Measurements from ENCODE around the gene AASDH. TPM values are rescaled to one million over a fixed set of nuclear protein-coding genes. Genes with fewer than 3 reads are reported as not detected.

The AASDH gene
- polyA plus RNA-seq, 1 of the 3 experiments (the other 2 are of a cell fraction): 4.4 TPM

- no peak overlapping the region for H3K4me2 ChIP-seq
- no peak overlapping the region for H3K4me3 ChIP-seq (ENCODE audit: low read depth in 2 of 2, low read length in 1 of 2)
- no peaks in the 10 kb centered on the region for H3K79me2 ChIP-seq (ENCODE audit: insufficient read depth)
- ChIA-PET CTCF (no interaction called here), POLR2A (no interaction called here)
- no peaks in the 10 kb centered on the region for H3K9me3 ChIP-seq
- H3K9ac ChIP-seq: no peak overlapping the region
- no peaks in the 10 kb centered on the region for H3K9me2 ChIP-seq
- TF ChIP-seq SMC3 (IDR thresholded peaks at IDR 0.05; ENCODE audit: low read depth, low read length) (no peak), MEF2A (IDR thresholded peaks at IDR 0.05; ENCODE audit: borderline replicate concordance, low read depth) (no peak), YY1 (IDR thresholded peaks at IDR 0.05; ENCODE audit: low read depth) (no peak)
- WGBS (ENCODE audit: low lambda C conversion rate): 91% methylated on average over 6 of the region's 6 CpGs
- no peaks in the 10 kb centered on the region for H3K27me3 ChIP-seq (ENCODE audit: insufficient read depth)
- no peak overlapping the region for H3K27ac ChIP-seq (ENCODE audit: low read depth in 2 of 2, low read length in 1 of 2)
- peaks cover 62 to 69% of the 10 kb centered on the region in 2 experiments for H3K36me3 ChIP-seq (replicated peaks in 1 of 2; ENCODE audit: control insufficient read depth in 1 of 2, insufficient read depth in 2 of 2, low read length in 1 of 2)
- no peak for DNase-seq
- H2AFZ ChIP-seq (ENCODE audit: low read depth): no peak overlapping the region
- no peaks in the 10 kb centered on the region for H4K20me1 ChIP-seq (ENCODE audit: insufficient read depth)
- no peaks in the 10 kb centered on the region for H3K4me1 ChIP-seq (ENCODE audit: control insufficient read depth in 1 of 2, insufficient read depth in 2 of 2, low read depth in 1 of 2, low read length in 1 of 2)
- peaks cover 5% of the 10 kb centered on the region for H3F3A ChIP-seq (replicated peaks; ENCODE audit: insufficient read depth)
Measured at GRCh38 chr4:56400560-56400959, 13.3 kb upstream of the AASDH start.

DNA sequence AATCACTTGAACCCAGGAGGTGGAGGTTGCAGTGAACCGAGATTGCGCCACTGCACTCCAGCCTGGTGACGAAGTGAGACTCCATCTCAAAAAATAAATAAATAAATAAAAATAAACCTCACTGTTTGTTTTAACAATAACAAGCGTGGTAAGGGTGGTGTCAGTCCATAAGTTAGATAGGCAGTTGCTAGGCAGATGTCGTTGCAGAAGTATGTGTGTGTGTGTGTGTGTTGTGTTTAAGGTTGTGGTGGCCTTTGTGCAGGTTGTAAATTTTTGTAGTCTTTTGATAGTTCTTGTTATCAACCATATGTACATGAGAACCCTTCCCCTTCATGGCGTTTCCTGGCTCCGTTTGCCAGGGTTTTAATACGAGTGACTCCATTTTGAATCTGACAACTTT, 4.0 kb upstream of the AASDH start:
- Histone ChIP-seq H3K27me3 (ENCODE audit: insufficient read depth) (no peaks in the 10 kb centered on the region), H3K9me3 (no peaks in the 10 kb centered on the region), H3K4me1 (ENCODE audit: control insufficient read depth in 1 of 2, insufficient read depth in 2 of 2, low read depth in 1 of 2, low read length in 1 of 2) (peaks cover 0 to 12% of the 10 kb centered on the region in 2 experiments; a peak in 3 of 4 replicates), H3K79me2 (ENCODE audit: insufficient read depth) (peaks cover 41% of the 10 kb centered on the region), H3K36me3 (replicated peaks in 1 of 2; ENCODE audit: control insufficient read depth in 1 of 2, insufficient read depth in 2 of 2, low read length in 1 of 2) (peaks cover 15 to 42% of the 10 kb centered on the region in 2 experiments), H2AFZ (ENCODE audit: low read depth) (no peak overlapping the region), H3K27ac (ENCODE audit: low read depth in 2 of 2, low read length in 1 of 2) (no peak overlapping the region), H3K4me2 (no peak overlapping the region), H3F3A (replicated peaks; ENCODE audit: insufficient read depth) (peaks cover 14% of the 10 kb centered on the region), H3K9me2 (no peaks in the 10 kb centered on the region), H3K4me3 (ENCODE audit: low read depth in 2 of 2, low read length in 1 of 2) (no peak overlapping the region), H4K20me1 (ENCODE audit: insufficient read depth) (no peaks in the 10 kb centered on the region), H3K9ac (no peak overlapping the region)
- 97% methylated on average over 8 of the region's 8 CpGs for WGBS (ENCODE audit: low lambda C conversion rate)
- ChIA-PET POLR2A (no interaction called here), CTCF (no interaction called here)
- no peak for TF ChIP-seq JUND (IDR thresholded peaks at IDR 0.05)
- TF ChIP-seq TAF1 (IDR thresholded peaks at IDR 0.05; ENCODE audit: borderline replicate concordance, low read depth, low read length): no peak
- TF ChIP-seq, protein P1, sequence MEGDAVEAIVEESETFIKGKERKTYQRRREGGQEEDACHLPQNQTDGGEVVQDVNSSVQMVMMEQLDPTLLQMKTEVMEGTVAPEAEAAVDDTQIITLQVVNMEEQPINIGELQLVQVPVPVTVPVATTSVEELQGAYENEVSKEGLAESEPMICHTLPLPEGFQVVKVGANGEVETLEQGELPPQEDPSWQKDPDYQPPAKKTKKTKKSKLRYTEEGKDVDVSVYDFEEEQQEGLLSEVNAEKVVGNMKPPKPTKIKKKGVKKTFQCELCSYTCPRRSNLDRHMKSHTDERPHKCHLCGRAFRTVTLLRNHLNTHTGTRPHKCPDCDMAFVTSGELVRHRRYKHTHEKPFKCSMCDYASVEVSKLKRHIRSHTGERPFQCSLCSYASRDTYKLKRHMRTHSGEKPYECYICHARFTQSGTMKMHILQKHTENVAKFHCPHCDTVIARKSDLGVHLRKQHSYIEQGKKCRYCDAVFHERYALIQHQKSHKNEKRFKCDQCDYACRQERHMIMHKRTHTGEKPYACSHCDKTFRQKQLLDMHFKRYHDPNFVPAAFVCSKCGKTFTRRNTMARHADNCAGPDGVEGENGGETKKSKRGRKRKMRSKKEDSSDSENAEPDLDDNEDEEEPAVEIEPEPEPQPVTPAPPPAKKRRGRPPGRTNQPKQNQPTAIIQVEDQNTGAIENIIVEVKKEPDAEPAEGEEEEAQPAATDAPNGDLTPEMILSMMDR (IDR thresholded peaks at IDR 0.05): no peak
- no peak for TF ChIP-seq FOXM1 (IDR thresholded peaks at IDR 0.05; ENCODE audit: low read depth)
- no peak for TF ChIP-seq NRF1 (IDR thresholded peaks at IDR 0.05; ENCODE audit: low read depth, low read length)
- no peak for TF ChIP-seq MXI1 (IDR thresholded peaks at IDR 0.05; ENCODE audit: low read depth, low read length)
- TF ChIP-seq RFX5 (IDR thresholded peaks at IDR 0.05; ENCODE audit: low read length): no peak
- TF ChIP-seq GABPA (IDR thresholded peaks at IDR 0.05; ENCODE audit: low read depth): no peak
- no peak for TF ChIP-seq FOXJ3 (CRISPR knock-in tag; IDR thresholded peaks at IDR 0.05)
- TF ChIP-seq USF2 (IDR thresholded peaks at IDR 0.05; ENCODE audit: borderline replicate concordance, low read depth, low read length): no peak
- TF ChIP-seq, protein P2, sequence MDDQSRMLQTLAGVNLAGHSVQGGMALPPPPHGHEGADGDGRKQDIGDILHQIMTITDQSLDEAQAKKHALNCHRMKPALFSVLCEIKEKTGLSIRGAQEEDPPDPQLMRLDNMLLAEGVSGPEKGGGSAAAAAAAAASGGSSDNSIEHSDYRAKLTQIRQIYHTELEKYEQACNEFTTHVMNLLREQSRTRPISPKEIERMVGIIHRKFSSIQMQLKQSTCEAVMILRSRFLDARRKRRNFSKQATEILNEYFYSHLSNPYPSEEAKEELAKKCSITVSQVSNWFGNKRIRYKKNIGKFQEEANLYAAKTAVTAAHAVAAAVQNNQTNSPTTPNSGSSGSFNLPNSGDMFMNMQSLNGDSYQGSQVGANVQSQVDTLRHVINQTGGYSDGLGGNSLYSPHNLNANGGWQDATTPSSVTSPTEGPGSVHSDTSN (IDR thresholded peaks at IDR 0.05): no peak
- TF ChIP-seq YY1 (IDR thresholded peaks at IDR 0.05; ENCODE audit: low read depth): no peak
- TF ChIP-seq CHD2 (IDR thresholded peaks at IDR 0.05; ENCODE audit: low read length, partially characterized antibody): no peak
- no peak for TF ChIP-seq EP300 (IDR thresholded peaks at IDR 0.05; ENCODE audit: borderline replicate concordance in 1 of 2, low read depth in 1 of 2, low read length in 1 of 2)
- no peak for TF ChIP-seq SIN3A (IDR thresholded peaks at IDR 0.05; ENCODE audit: borderline replicate concordance, low read depth, low read length)
- no peak for TF ChIP-seq MAX (IDR thresholded peaks at IDR 0.05; ENCODE audit: low read depth)
- TF ChIP-seq EZH2phosphoT487 (IDR thresholded peaks at IDR 0.05; ENCODE audit: borderline replicate concordance, low read depth): no peak
- TF ChIP-seq ELF1 (IDR thresholded peaks at IDR 0.05): no peak
- no peak for DNase-seq
